Measurements from ENCODE around the gene KDM4E.
"Not testable (repeated sequence)": the region's sequence is repeated elsewhere in the genome, so short reads cannot be mapped to it uniquely, and the experiment has no call there.

The KDM4E gene
- total RNA-seq, result 0 reads per million in 4 experiments

GRCh38 chr11:95024958-95025357 lies at the start of gene KDM4E:
KDM4E (plus strand) TSS chr11:95025258; CDS start chr11:95025558, 300 bp downstream.
- no peak for DNase-seq

DNA sequence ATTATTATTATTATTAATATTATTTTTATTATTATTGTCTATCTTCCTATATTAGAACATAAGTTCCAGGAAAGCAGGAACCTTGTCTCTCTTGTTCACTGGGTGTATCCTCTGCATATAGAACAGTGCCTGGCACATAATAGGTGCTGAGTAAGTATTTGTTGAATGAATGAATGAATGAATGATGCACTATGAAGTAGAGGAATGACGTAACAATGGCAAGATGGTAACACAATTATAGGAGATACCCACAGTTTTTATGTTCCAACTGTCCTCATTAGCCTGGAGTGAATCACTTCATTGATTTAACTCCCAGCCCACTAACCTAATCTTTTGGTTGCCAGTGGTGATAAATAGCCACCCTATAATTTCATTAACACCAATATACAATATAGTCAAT lies 49.5 kb upstream of the KDM4E start:
- no peak for DNase-seq

DNA sequence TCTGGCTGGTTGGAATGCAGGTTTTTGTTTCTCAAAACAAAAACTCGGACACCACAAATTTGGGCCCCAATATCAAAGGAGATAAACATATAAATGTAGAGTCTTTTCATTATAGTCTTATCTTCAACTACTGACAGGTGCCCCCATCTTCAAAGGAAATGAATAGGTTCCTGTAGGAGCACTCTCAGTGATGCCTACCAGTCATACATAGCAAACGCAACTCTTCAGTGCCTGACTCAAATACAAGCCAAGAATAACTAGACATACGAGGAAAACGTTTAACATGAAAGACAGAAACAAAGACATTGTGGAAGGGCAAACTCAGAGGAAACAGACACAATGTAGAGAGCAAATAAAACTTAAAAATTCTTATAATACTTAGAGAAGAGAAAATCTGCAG lies 37.7 kb upstream of the KDM4E start:
- DNase-seq, result no peak

DNA sequence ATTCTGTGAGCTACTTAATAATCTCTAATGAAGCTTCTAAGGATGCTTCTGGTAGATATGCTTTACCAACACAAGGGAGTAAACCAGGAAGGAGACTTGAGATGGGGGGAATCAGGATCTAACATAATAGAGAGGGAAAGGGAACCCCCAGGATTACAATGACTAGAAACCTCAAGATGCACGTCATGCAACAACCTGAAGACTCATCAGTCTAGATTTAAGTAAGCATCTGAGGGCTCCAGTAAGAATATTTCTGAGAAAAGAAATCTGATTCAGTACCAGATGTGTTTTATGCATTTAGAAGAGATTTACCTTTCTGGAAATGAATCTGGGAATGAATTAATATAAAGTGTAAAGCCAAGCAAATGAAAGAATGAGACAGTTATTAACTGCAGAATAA lies 36.3 kb upstream of the KDM4E start:
- no peak for DNase-seq

- DNase-seq, result no peak
Measured at GRCh38 chr11:94993400-94993943, 31.6 kb upstream of the KDM4E start.

GRCh38 chr11:94997437-94997836 lies 27.6 kb upstream of the KDM4E start:
- DNase-seq, result no peak

DNA sequence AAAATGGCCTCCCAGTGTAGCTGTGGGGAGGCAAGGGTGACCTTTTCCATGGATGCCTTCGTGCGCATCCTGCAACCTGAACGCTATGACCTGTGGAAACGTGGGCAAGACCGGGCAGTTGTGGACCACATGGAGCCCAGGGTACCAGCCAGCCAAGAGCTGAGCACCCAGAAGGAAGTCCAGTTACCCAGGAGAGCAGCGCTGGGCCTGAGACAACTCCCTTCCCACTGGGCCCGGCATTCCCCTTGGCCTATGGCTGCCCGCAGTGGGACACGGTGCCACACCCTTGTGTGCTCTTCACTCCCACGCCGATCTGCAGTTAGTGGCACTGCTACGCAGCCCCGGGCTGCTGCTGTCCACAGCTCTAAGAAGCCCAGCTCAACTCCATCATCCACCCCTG lies 26.8 kb upstream of the KDM4E start:
- no peak for DNase-seq

GRCh38 chr11:95003716-95004115 lies 21.3 kb upstream of the KDM4E start:
- DNase-seq, result no peak

DNA sequence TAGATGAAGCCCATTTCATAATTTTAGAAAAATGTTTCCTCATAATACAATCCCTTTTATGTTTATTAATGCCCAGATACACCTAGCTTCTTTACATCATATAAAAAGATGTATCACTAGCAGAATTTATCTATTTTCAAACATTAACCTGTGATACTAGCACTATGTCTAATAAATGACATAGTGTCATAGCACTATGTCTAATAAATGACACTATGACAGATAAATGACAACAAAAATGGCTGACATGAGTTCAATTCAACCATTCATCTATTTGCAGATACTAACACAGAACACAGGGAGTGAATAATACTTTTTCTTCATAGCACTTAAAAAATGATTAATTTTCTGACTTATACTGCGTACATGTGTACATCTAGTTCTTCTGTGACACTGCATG lies 19.4 kb upstream of the KDM4E start:
- DNase-seq, result no peak

- DNase-seq, result no peak
Measured at GRCh38 chr11:95011376-95011775, 13.7 kb upstream of the KDM4E start.

DNA sequence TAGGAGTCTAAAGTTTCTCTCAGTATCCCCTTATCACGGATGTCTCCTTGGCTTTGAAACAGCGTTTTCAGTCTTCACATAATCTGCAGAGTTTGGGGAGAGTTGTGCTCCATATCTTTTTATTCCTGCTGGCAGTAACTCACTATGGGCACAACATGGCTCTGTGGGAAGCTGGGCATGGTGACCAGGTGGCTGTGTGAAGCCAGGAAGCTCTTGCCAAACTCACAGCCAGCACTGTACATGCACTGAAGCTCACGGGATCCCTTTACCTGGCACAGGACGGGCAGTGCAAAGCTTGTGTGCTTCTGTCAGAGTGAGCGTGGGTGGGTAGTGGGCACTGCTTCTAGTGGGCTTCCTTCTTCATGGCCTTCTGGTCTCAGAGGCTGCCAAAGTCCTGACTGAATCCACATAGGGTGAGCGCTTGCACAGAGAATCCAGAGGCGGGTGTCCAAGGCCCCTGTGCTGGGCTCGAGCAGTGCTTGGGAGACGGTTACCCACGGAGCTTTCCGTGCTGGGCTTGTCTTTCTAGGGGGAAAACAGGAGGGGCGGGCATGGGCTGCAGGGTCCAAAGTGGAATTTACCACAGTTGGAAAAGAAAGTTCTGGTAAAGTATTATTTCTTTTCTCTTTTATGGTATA lies 10.8 kb upstream of the KDM4E start:
- no peak for DNase-seq

DNA sequence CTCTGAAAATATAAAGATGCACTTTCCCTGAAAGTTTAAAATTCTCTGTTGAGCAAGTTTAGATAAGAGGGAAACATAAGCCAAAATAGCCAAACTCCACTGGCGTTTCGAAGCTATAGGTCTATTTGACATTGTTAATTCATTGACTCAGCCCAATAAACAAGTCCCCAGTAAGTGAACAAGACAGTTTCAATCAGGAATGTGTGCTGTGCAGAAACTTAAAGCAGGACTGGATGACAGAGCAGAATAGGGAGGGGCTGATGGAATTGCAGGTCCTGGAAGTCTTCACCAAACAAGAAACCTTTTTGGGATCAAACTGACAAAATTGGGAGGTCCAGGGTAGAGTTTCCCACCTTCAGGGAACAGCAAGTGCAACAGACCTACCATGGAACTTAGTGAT lies 8.9 kb upstream of the KDM4E start:
- DNase-seq, result no peak

GRCh38 chr11:95021468-95021867 lies 3.6 kb upstream of the KDM4E start:
- DNase-seq, result not testable (repeated sequence)

- not testable (repeated sequence) for DNase-seq
Measured at GRCh38 chr11:95025594-95025993, 536 bp downstream of the KDM4E start.

DNA sequence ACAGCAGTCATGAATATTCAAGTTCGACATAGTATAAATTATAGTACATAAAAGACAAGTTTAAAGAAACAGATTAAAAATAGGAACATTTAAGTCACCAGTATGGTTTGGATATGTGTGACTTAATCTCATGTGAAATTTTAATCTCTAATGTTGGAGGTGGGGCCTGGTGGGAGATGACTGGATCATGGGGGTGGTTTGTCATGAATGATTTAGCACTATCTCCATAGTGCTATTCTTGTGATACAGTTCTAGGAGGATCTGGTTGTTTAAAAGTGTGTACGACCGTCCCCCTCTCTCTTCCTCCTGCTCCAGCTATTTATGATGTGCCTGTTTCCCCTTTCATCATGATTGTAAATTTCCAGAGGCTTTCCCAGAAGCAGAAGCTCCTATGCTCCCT lies 3.3 kb downstream of the KDM4E start:
- DNase-seq, result no peak

DNA sequence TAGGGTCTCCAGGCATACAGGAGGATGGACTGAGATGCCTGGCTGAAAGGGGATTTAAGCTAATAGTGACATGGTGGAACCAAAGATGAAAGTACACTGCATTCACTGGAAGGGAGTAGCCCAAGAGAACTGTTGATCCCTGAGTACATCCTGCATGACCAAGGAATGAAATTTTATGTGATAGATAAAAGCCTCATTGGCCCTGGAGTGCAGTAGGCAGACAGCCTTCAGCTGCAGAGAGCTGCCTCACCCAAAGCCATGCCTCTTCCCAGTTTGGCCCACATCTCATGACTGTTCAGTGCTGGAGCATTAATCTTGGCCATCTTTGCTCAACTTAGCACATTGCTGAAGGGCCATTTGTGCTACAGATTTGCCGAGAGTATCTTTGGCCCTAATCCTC lies 8.0 kb downstream of the KDM4E start:
- no peak for DNase-seq

DNA sequence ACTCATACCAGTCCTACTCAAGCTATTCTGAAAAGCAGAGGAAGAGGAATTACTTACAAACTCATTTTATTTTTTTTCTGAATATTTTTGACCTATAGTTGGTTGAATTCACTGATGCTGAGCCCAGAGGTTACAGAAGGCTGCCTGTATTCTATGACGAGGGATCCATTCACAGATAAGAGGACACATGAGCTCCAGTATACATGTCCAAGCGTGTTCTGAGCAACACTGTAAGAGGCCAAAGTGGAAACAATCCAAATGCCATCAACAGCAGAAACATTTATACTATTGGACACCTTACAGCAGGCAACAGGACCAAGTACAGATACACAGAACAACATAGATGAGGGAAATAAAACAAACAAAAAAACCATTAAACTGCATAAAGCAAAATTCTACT lies 10.3 kb downstream of the KDM4E start:
- DNase-seq, result no peak

DNA sequence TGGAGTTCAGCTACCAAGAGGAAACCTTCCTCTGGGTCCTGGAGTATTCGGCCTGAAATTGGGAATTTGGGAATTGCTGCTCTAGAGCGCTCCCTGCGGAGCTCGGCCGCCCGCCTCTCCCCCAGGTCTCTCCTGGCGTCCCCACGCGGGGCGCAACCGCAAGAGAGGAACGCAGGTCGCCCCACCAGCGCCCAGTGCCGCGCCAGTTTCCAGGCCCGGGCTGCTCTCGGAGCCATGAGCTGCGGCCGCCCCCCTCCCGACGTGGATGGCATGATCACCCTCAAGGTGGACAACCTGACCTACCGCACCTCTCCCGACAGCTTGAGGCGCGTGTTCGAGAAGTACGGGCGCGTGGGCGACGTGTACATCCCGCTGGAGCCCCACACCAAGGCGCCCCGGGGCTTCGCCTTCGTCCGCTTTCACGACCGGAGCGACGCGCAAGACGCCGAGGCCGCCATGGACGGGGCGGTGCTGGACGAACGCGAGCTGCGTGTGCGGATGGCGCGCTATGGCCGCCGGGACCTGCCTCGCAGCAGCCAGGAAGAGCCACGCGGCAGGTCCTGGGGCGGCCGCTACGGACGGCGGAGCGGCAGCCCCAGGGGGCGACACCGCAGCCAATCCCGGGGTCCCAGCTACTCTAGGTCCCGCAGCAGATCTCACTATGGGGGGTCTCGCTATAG lies 12.4 kb downstream of the KDM4E start:
- DNase-seq, result not testable (repeated sequence)

- no peak for DNase-seq
Measured at GRCh38 chr11:95042239-95042638, 17.2 kb downstream of the KDM4E start.

GRCh38 chr11:95042906-95043305 lies 17.8 kb downstream of the KDM4E start:
- DNase-seq, result no peak

DNA sequence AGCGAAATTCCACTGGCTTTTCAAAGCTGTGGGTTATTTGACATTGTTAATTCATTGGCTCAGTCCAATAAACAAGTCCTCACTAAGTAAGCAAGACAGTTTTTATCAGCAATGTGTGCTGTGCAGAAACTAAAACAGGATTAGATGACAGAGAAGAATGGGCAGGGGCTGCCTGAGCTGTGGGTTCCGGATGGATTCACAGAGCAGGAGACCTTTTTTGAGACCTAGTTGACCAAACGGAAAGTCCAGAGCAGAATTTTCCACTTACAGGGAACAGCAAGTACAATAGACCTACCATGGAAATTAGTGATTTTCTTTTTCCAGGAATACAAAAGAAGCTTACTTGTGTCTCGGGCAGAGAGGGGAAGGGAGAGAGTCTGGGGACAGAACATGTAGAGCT lies 19.0 kb downstream of the KDM4E start:
- no peak for DNase-seq

DNA sequence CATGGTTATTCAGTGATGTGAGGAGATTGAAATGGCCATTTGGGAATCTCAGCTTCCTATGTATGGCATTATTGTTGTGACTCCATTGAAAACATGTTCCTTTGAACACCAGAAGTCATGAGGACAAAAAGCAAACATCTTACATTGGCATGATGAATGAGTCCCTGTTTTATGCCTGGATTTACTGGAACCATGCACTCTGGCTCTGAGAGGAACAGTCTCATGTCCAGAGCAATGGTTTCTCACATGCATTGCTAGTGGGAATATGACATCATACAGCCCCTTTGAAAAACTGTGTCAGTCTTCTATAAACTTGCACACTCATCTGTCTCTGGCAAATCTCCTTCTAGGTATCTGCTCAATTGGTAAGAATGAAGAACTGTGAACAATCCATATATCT lies 20.8 kb downstream of the KDM4E start:
- no peak for DNase-seq

DNA sequence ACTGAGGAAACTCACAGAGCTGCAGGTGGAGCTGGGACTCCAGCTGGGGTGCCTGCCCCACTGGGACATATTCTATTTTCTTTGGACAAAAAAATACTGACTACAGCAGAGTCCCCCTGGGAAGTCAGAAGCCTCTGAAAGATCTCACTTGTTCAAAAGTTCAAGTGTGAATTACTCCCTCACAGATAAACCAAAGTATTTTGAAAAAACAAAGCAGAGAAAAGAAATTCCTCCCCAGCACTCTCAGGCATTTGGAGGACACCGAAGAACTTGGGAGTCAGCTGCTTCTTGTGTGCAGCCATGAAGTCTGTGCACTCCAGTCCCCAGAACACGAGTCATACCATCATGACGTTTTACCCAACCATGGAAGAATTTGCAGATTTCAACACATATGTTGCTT lies 24.1 kb downstream of the KDM4E start, which contains the start of gene KDM4F:
KDM4F (plus strand) TSS at position 301 of the 400 bp plus-strand sequence.
- DNase-seq, result not testable (repeated sequence)

DNA sequence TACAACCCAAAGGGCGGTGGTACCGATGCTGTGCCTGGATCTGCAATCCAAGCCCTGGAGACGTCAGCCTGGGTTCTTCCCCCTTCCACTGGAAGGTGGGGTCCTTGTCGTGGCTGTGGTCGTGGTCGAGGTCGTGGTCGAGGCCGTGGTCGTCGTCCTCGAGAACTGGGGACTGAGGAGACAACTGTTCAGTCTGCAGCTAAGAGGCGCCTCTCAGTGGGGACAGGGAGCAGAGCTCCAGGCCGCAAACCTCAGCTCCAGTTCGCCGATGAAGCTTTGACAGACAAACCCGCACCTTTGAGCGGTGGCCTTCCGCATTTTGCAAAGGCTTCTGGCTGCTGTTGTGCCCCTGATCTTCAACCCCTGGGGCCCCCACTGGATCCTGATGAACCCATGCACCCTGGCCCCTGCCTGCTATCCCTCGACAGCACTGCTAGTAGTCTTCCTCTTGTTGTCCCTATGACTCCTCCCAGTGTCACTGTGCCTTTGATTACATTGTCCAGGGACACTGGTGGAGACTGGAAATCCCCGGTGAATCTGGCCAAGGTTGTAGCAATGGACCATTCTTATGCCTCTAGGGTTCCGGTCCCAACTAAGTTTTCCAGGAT lies 25.6 kb downstream of the KDM4E start:
- DNase-seq, result no peak
